WTC11 (cell line): Measurements from ENCODE around the gene TNNT3. TPM values are rescaled to one million over a fixed set of nuclear protein-coding genes. Genes with fewer than 3 reads are reported as not detected.

Source experiments
- ATAC-seq: fragments of 200-7000 bp; cut with Tn5 transposase; 2 replicates; pipeline ENCODE4 v1.10.0; 2021; ENCODE audit warnings: mild to moderate bottlenecking, moderate library complexity
- CTCF ChIA-PET: fragments of 300-600 bp; sonication (Branson Sonifier 250); formaldehyde crosslinking; loops from one replicate; lab custom pipeline; 2021; ENCODE audit warnings: antibody characterized with exemption; lab: Charles Lee
- POLR2A ChIA-PET: fragments of 350-600 bp; sonication (Branson Sonifier 250); formaldehyde crosslinking; loops from one replicate; lab custom pipeline; 2021; ENCODE audit warnings: antibody characterized with exemption; lab: Charles Lee
- DNase-seq: peaks from one replicate; pipeline ENCODE4 v3.0.0; 2021; ENCODE audit warnings: low spot score
- H3K27ac Mint-ChIP-seq: 2 replicates; pipeline ENCODE4 v1.8.0; 2021; ENCODE audit warnings: mixed read lengths
- H3K27me3 Mint-ChIP-seq: 2 replicates; pipeline ENCODE4 v1.8.0; 2021; ENCODE audit warnings: low read depth, mild to moderate bottlenecking, moderate library complexity, mixed read lengths
- H3K36me3 Mint-ChIP-seq: 2 replicates; pipeline ENCODE4 v1.8.0; 2021; ENCODE audit warnings: mixed read lengths
- H3K4me1 Mint-ChIP-seq: 2 replicates; pipeline ENCODE4 v1.8.0; 2022; ENCODE audit warnings: mixed read lengths
- H3K4me3 Mint-ChIP-seq: 2 replicates; pipeline ENCODE4 v1.8.0; 2021; ENCODE audit warnings: mild to moderate bottlenecking, moderate library complexity, mixed read lengths
- H3K9me3 Mint-ChIP-seq: 2 replicates; pipeline ENCODE4 v1.8.0; 2021; ENCODE audit warnings: mixed read lengths
- ATF1 ChIP-seq: sonication (generic); formaldehyde crosslinking; IDR thresholded peaks from 2 replicates; pipeline ENCODE4 v1.8.1; 2023; ENCODE audit warnings: mild to moderate bottlenecking, moderate library complexity, missing genetic modification reagents
- CREB1 ChIP-seq: sonication (generic); formaldehyde crosslinking; IDR thresholded peaks from 2 replicates; pipeline ENCODE4 v1.8.0; 2023; ENCODE audit warnings: mild to moderate bottlenecking, missing genetic modification reagents
- HMGA2 ChIP-seq: fragments of 250-450 bp; sonication (Bioruptor Pico); IDR thresholded peaks from 2 replicates; pipeline ENCODE4 v1.4.0; 2021; ENCODE audit warnings: mild to moderate bottlenecking, moderate library complexity
- JUN ChIP-seq: sonication (generic); formaldehyde crosslinking; IDR thresholded peaks from 2 replicates; pipeline ENCODE4 v1.8.0; 2023; ENCODE audit warnings: mild to moderate bottlenecking, missing genetic modification reagents
- KAT7 ChIP-seq: sonication (generic); formaldehyde crosslinking; IDR thresholded peaks from 2 replicates; pipeline ENCODE4 v1.8.1; 2023; ENCODE audit warnings: missing genetic modification reagents, mild to moderate bottlenecking, borderline replicate concordance
- MYBL2 ChIP-seq: sonication (generic); formaldehyde crosslinking; IDR thresholded peaks from 2 replicates; pipeline ENCODE4 v1.8.1; 2023; ENCODE audit warnings: mild to moderate bottlenecking, moderate library complexity, missing genetic modification reagents
- NR1H2 ChIP-seq: sonication (generic); formaldehyde crosslinking; IDR thresholded peaks from 2 replicates; pipeline ENCODE4 v1.9.0; 2021; ENCODE audit warnings: mild to moderate bottlenecking, moderate library complexity, missing genetic modification reagents
- NR3C1 ChIP-seq: sonication (generic); formaldehyde crosslinking; conservative IDR thresholded peaks from 2 replicates; pipeline ENCODE4 v1.8.1; 2023; ENCODE audit warnings: low read depth, mild to moderate bottlenecking, missing genetic modification reagents
- PRRX2 ChIP-seq: fragments of 250-450 bp; sonication (Bioruptor Pico); IDR thresholded peaks from 2 replicates; pipeline ENCODE4 v1.8.0; 2021; ENCODE audit warnings: mild to moderate bottlenecking
- SMAD4 ChIP-seq: sonication (generic); formaldehyde crosslinking; IDR thresholded peaks from 2 replicates; pipeline ENCODE4 v1.8.0; 2022; ENCODE audit warnings: mild to moderate bottlenecking, missing genetic modification reagents
- TCF7 ChIP-seq: sonication (generic); formaldehyde crosslinking; IDR thresholded peaks from 2 replicates; pipeline ENCODE4 v1.8.0; 2022; ENCODE audit warnings: mild to moderate bottlenecking, low read depth, missing genetic modification reagents, moderate library complexity
- ZBTB21 ChIP-seq: sonication (generic); formaldehyde crosslinking; IDR thresholded peaks from 2 replicates; pipeline ENCODE4 v1.8.1; 2023; ENCODE audit warnings: mild to moderate bottlenecking, missing genetic modification reagents, borderline replicate concordance
- ZNF138 ChIP-seq: sonication (generic); formaldehyde crosslinking; conservative IDR thresholded peaks from 2 replicates; pipeline ENCODE4 v1.8.1; 2022; ENCODE audit warnings: mild to moderate bottlenecking, moderate library complexity, missing genetic modification reagents
- ZNF396 ChIP-seq: fragments of 250-450 bp; sonication (Bioruptor Pico); IDR thresholded peaks from 2 replicates; pipeline ENCODE4 v1.8.0; 2021; ENCODE audit warnings: mild to moderate bottlenecking, moderate library complexity, borderline replicate concordance
- ZNF423 ChIP-seq: fragments of 250-450 bp; sonication (Bioruptor Pico); IDR thresholded peaks from 2 replicates; pipeline ENCODE4 v2.1.2; 2022; ENCODE audit warnings: mild to moderate bottlenecking, moderate library complexity
- total RNA-seq: library from RNA; stranded (reverse); gene quantifications from 3 replicates; pipeline ENCODE4 v1.2.3, GENCODE V29; 2021
- TF ChIP-seq, protein P1 (sequence below): sonication (generic); formaldehyde crosslinking; conservative IDR thresholded peaks from 2 replicates; pipeline ENCODE4 v1.8.1; 2022; ENCODE audit warnings: mild to moderate bottlenecking, missing genetic modification reagents
- TF ChIP-seq, protein P2 (sequence below): sonication (generic); formaldehyde crosslinking; IDR thresholded peaks from 2 replicates; pipeline ENCODE4 v1.8.1; 2023; ENCODE audit warnings: mild to moderate bottlenecking, missing genetic modification reagents
- TF ChIP-seq, protein P3 (sequence below): fragments of 250-450 bp; sonication (Bioruptor Pico); IDR thresholded peaks from 2 replicates; pipeline ENCODE4 v1.9.0; 2021; ENCODE audit warnings: mild to moderate bottlenecking
- TF ChIP-seq, protein P4 (sequence below): sonication (generic); formaldehyde crosslinking; IDR thresholded peaks from 2 replicates; pipeline ENCODE4 v1.8.0; 2022; ENCODE audit warnings: mild to moderate bottlenecking, missing genetic modification reagents

TNNT3 gene
- total RNA-seq, 1 experiment from 2014 or later: not detected

DNA sequence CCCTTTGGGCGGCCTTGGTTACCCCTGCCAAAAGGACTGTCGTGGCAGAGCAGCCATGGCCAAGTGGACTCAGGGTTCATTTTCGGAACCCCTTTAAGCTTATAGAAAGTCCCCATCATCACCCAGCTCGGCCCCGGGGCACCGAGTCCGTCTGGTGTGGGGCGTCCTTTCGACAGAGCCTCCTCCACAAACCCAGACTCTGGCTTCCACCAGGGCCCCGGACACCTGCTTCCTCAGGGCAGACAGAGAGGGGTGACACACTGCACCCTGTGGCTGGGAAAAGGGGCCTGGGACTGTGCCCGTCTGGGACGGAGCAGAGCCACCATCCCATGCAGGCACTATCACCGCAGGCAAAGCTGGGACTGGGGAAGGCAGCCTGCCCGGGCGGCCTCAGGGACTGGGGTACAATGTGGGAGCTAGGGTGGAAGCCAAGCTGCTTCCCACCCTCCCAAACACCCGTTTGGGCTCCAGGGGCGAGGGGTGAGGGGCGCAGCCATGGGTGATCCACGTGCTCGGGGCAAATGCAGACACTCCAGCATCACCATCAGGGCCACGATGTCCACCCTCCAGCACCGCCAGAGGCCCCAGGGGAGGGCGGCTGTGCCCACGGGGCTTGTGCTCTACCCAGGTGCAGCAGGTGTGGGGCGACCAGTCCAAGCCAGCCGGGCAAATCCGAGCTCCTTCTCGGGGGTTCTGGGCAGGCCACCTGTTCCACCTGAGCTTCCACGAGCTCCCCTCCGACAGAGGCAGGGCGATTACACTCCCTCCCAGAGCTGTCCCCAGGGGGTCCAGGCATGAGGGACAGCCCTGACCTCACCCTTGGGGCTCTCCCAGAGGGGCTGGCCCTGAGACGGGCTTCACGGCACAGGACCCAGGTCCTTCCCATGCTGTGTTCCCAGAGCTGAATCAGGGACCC lies 15.9 kb downstream of the TNNT3 start:
- no peak overlapping the region for H3K27ac Mint-ChIP-seq
- H3K36me3 Mint-ChIP-seq: no peaks in the 10 kb centered on the region
- ChIA-PET POLR2A (no interaction called here), CTCF (interaction anchor here (1.3 to 1.7 kb wide), 4 partner anchors 13 to 221 kb away, joined by 4 to 7 read pairs (median 6); partner anchors contain the start of gene MRPL23)
- no peak for ATAC-seq
- TF ChIP-seq, protein P1, sequence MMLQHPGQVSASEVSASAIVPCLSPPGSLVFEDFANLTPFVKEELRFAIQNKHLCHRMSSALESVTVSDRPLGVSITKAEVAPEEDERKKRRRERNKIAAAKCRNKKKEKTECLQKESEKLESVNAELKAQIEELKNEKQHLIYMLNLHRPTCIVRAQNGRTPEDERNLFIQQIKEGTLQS (CRISPR knock-in tag): no peak
- TF ChIP-seq, protein P2, sequence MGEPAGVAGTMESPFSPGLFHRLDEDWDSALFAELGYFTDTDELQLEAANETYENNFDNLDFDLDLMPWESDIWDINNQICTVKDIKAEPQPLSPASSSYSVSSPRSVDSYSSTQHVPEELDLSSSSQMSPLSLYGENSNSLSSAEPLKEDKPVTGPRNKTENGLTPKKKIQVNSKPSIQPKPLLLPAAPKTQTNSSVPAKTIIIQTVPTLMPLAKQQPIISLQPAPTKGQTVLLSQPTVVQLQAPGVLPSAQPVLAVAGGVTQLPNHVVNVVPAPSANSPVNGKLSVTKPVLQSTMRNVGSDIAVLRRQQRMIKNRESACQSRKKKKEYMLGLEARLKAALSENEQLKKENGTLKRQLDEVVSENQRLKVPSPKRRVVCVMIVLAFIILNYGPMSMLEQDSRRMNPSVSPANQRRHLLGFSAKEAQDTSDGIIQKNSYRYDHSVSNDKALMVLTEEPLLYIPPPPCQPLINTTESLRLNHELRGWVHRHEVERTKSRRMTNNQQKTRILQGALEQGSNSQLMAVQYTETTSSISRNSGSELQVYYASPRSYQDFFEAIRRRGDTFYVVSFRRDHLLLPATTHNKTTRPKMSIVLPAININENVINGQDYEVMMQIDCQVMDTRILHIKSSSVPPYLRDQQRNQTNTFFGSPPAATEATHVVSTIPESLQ (CRISPR knock-in tag): no peak
- no peak for TF ChIP-seq KAT7 (CRISPR knock-in tag)
- no peak for TF ChIP-seq ZNF138 (CRISPR knock-in tag)
- TF ChIP-seq ZNF423 (CRISPR knock-in tag): no peak
- TF ChIP-seq ATF1: no peak
- H3K4me3 Mint-ChIP-seq: no peak overlapping the region
- H3K9me3 Mint-ChIP-seq: no peaks in the 10 kb centered on the region
- no peak for DNase-seq
- no peaks in the 10 kb centered on the region for H3K4me1 Mint-ChIP-seq
- no peaks in the 10 kb centered on the region; the same call in 1 of the 2 replicates for H3K27me3 Mint-ChIP-seq

DNA sequence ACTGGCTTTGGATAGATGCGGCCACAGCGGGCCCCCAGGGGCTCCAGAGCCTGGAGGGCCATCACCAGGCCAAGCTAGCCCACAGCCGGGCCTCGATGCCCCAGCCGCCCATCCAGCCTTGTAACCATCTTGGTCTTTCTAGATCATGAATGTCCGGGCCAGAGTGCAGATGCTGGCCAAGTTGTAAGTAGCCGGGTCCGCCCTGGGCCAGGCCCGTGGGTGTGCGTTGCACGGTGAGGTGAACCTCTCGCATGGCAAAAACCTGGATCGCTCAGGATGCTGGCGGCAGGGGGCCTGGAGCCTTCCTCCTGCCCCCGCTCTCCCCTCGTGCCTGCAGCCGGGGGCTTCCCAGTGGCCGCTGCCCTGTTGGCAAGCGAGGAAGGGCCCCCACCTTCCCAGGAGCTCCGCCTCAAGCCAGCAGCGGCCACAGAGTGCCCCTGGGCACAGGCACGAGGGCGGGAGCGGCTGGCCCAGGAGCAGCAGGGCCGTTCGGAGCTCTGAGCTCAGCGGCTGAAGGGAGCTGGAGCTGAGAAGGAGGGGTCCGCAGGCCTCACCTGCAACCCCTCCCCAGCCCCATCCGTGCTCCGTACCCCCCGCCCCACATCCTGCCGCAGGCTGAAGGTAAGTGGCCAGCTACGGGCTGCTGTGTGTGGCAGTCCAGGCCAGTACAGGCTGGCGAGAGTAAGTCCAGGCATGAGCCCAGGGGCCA lies 16.7 kb downstream of the TNNT3 start:
- Mint-ChIP-seq H3K4me3 (no peak overlapping the region), H3K4me1 (no peaks in the 10 kb centered on the region), H3K27me3 (no peaks in the 10 kb centered on the region; the same call in 1 of the 2 replicates), H3K27ac (no peak overlapping the region), H3K36me3 (no peaks in the 10 kb centered on the region), H3K9me3 (no peaks in the 10 kb centered on the region)
- no peak for TF ChIP-seq PRRX2 (CRISPR knock-in tag)
- TF ChIP-seq JUN (CRISPR knock-in tag): no peak
- TF ChIP-seq, protein P3, sequence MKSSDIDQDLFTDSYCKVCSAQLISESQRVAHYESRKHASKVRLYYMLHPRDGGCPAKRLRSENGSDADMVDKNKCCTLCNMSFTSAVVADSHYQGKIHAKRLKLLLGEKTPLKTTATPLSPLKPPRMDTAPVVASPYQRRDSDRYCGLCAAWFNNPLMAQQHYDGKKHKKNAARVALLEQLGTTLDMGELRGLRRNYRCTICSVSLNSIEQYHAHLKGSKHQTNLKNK: no peak
- TF ChIP-seq, protein P4, sequence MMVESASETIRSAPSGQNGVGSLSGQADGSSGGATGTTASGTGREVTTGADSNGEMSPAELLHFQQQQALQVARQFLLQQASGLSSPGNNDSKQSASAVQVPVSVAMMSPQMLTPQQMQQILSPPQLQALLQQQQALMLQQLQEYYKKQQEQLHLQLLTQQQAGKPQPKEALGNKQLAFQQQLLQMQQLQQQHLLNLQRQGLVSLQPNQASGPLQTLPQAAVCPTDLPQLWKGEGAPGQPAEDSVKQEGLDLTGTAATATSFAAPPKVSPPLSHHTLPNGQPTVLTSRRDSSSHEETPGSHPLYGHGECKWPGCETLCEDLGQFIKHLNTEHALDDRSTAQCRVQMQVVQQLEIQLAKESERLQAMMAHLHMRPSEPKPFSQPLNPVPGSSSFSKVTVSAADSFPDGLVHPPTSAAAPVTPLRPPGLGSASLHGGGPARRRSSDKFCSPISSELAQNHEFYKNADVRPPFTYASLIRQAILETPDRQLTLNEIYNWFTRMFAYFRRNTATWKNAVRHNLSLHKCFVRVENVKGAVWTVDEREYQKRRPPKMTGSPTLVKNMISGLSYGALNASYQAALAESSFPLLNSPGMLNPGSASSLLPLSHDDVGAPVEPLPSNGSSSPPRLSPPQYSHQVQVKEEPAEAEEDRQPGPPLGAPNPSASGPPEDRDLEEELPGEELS (CRISPR knock-in tag): no peak
- TF ChIP-seq NR1H2: no peak
- TF ChIP-seq CREB1: no peak
- TF ChIP-seq, protein P1 (CRISPR knock-in tag): no peak
- TF ChIP-seq ZNF396 (CRISPR knock-in tag): no peak
- no peak for TF ChIP-seq SMAD4 (CRISPR knock-in tag)
- no peak for TF ChIP-seq HMGA2 (CRISPR knock-in tag)
- no peak for TF ChIP-seq NR3C1 (CRISPR knock-in tag)
- no peak for TF ChIP-seq ZBTB21 (CRISPR knock-in tag)
- no peak for TF ChIP-seq TCF7 (CRISPR knock-in tag)
- no peak for TF ChIP-seq MYBL2 (CRISPR knock-in tag)
- DNase-seq (peak; percentile 13), ATAC-seq (no peak)
- ChIA-PET CTCF (interaction anchor here (1.3 to 1.7 kb wide), 3 partner anchors 12 to 60 kb away, joined by 6 to 7 read pairs (median 7); partner anchors contain the start of gene MRPL23), POLR2A (no interaction called here)
